Esophagus (tissue), 2 donors: ENCODE data around the gene ITPRIPL2. TPM values are rescaled to one million over a fixed set of nuclear protein-coding genes. Genes with fewer than 3 reads are reported as not detected.

Source experiments
- H3K27ac ChIP-seq, 2 donors: one replicate each; pipeline ENCODE4 v1.5.1; 2013; ENCODE audit warnings: low read depth in 2 of 2, mild to moderate bottlenecking in 2 of 2, inconsistent platforms in 1 of 2, low read length in 1 of 2, moderate library complexity in 1 of 2
- H3K27me3 ChIP-seq, 2 donors: one replicate each; pipeline ENCODE4 v1.6.1; 2013; ENCODE audit warnings: low read length in 2 of 2, control low read depth in 1 of 2, mild to moderate bottlenecking in 1 of 2; ENCODE audit not compliant: insufficient read depth in 2 of 2, control insufficient read depth in 1 of 2
- H3K36me3 ChIP-seq, 2 donors: one replicate each; pipeline ENCODE4 v1.6.1; 2013; ENCODE audit warnings: low read length in 1 of 2; ENCODE audit not compliant: control insufficient read depth in 2 of 2, insufficient read depth in 2 of 2
- H3K4me1 ChIP-seq, 2 donors: one replicate each; pipeline ENCODE4 v1.6.1; 2013; ENCODE audit warnings: low read length in 1 of 2; ENCODE audit not compliant: control insufficient read depth in 2 of 2, insufficient read depth in 2 of 2
- H3K4me3 ChIP-seq, 2 donors: one replicate each; pipeline ENCODE4 v1.5.1; 2013; ENCODE audit warnings: low read length in 2 of 2, mild to moderate bottlenecking in 2 of 2, low read depth in 1 of 2, moderate library complexity in 1 of 2
- H3K9me3 ChIP-seq, 2 donors: one replicate each; pipeline ENCODE4 v1.6.1; 2013; ENCODE audit warnings: mild to moderate bottlenecking in 2 of 2, low read depth in 1 of 2, low read length in 1 of 2, moderate library complexity in 1 of 2; ENCODE audit not compliant: control insufficient read depth in 2 of 2, insufficient read depth in 1 of 2
- WGBS, 2 donors: extraction: QIAGEN DNeasy Blood & Tissue Kit; methylation state at CpG; one replicate each; pipeline ENCODE4 v1.1.7; 2013; 5-methylcytosine and 5-hydroxymethylcytosine counted together
- polyA plus RNA-seq, 2 donors: library from polyadenylated mRNA; stranded (reverse); fragments of 200-250 nt; gene quantifications; one replicate each; pipeline ENCODE4 v1.2.3, GENCODE V29; 2013
- donor health status: healthy with polysubstance abuse.
- donor health status: Bipolar disorder and iron deficiency.

Gene ITPRIPL2
- polyA plus RNA-seq, 2 donors: 10.5 to 13.3 TPM

DNA sequence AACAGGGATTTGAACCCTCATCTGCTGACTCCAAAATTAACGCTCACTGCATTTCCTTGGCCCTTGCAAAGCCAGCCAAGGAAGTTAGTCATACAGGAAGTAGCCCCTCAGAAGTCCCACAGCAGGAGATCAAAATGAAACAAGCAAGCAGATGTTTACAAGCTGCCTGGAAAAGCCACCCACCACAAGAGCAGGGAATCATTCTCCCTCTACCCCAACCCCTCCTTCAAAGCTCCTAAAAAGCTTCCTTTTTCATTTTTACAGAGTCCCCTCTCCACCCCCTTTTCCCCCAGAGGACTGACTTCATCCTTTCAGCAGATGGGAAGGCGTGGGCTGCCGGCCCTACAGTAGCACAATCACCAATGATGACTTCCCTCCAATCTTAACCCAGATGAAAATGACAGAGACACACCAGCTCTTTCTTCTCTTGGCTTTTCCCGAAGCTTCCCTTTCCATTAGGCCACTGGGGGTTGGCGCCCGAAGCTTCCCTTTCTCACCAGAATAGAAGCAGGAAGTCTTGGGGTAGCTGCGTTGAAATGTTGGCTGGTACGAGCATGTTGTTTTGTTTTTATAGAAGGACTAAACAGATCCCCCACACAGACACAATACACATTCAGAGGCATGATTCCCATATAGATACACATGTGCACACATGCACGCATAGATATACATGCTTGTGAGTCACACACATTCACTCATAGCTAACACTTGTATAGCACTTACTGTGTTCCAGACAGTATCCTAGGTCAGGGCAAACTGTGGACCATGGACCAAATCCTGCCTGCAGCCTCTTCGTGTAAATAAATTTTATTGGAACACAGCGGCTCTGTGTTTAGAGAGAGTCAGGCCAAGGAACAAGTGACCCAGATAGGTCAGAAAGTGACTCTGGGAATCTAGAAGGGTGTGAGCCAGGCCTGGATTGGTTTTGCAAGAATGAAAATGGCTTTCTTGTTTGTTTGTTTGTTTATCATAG lies 17.4 kb downstream of the ITPRIPL2 start:
- Histone ChIP-seq H3K4me1 (peaks cover 0 to 8% of the 10 kb centered on the region in 2 donors), H3K4me3 (no peak overlapping the region), H3K36me3 (no peaks in the 10 kb centered on the region), H3K27ac (peak overlapping the region; percentile 50 to 84), H3K27me3 (no peaks in the 10 kb centered on the region), H3K9me3 (peaks cover 0 to 3% of the 10 kb centered on the region in 2 donors)
- WGBS, 2 donors: 44 to 47% methylated on average over 11 of the region's 11 CpGs

DNA sequence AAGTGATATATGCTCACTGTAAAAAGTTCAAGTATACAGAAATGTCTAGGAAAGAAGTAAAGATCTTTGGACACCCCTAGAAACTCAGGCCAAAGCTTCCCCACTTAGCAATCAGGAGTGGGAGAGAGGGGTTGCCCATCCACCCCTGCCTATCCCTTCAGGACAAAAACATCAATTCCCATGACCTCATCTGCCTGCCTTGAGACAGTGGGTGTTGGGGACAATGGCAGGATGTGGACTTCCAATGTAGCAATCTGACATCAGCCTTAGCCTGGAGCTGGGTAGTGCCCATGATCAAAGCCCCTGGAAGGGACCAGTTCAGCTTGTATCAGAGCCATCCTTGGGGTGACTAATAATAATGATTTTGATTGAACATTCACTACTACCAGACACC lies 18.1 kb downstream of the ITPRIPL2 start:
- Histone ChIP-seq H3K4me3 (no peak overlapping the region), H3K27me3 (no peaks in the 10 kb centered on the region), H3K27ac (peak overlapping the region; percentile 50 to 84), H3K4me1 (peaks cover 0 to 12% of the 10 kb centered on the region in 2 donors), H3K9me3 (no peaks in the 10 kb centered on the region), H3K36me3 (no peaks in the 10 kb centered on the region)

DNA sequence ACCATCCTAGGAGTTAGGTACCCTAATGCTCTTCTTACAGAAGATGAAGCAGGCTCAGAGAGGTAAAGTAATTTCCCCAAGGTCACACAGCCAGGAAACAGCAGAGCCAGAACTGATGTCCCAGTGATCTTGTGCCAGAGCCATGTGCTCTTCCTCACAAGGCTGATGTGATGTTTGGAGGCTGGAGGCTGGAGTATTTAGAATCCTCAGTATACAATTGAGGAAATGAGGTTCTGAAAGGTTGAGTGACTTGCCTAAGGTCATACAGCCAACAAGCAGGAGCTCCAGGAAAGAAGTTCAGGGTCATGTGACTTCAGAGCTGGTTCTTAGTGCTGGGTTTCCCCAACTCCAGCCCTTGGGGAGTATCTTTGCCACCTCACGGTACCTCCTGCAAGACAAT lies 18.5 kb downstream of the ITPRIPL2 start:
- Histone ChIP-seq H3K27ac (peak overlapping the region; percentile 30 to 83), H3K4me1 (peaks cover 0 to 14% of the 10 kb centered on the region in 2 donors)

DNA sequence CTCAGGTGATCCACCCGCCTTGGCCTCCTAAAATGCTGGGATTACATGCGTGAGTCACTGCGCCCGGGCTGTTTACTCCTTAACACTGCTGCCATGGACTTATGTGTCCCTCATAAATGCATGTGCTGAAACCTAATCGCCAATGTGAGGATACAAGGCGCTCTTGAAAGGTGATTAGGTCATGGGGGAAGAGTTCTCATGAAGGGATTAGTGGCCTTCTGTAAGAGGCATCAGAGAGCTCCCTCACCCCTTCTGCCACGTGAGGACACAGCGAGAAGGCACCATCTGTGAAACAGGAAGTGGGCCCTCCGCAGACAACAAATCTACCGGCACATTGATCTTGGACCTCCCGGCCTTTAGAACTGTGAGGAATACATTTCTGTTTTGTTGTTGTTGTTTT lies 19.1 kb downstream of the ITPRIPL2 start:
- H3K27ac ChIP-seq: peak overlapping the region; percentile 30 to 83
- H3K4me3 ChIP-seq: no peak overlapping the region
- no peaks in the 10 kb centered on the region for H3K9me3 ChIP-seq
- WGBS, 2 donors: 73 to 82% methylated on average over 11 of the region's 11 CpGs
- peaks cover 0 to 16% of the 10 kb centered on the region in 2 donors for H3K4me1 ChIP-seq
- no peaks in the 10 kb centered on the region for H3K36me3 ChIP-seq
- H3K27me3 ChIP-seq: no peaks in the 10 kb centered on the region

More for the DNA sequence above, 18.5 kb downstream of the ITPRIPL2 start:
- H3K36me3 ChIP-seq: no peaks in the 10 kb centered on the region
- WGBS, 2 donors: 55 to 62% methylated on average over 1 of the region's 1 CpG
- H3K9me3 ChIP-seq: no peaks in the 10 kb centered on the region
- H3K4me3 ChIP-seq: no peak overlapping the region
- no peaks in the 10 kb centered on the region for H3K27me3 ChIP-seq

DNA sequence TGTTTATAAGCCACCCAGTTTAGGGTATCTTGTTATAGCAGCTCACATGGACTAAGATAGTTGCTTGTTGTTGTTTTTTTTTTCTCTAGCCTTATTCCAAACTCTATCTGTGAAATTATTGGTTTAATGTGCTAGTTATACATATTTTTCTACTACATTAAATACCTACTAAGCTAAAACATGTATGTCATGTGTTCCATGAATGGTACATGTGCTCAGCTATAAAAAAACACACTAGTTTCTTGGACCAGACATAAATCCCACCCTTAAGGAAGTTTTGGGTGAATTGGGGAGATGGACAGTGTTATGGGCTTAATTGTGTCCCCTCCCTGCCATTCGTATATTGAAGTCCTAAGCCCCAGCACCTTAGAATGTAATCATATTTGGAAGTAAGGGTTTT lies 19.8 kb downstream of the ITPRIPL2 start:
- H3K9me3 ChIP-seq: no peaks in the 10 kb centered on the region
- 88 to 91% methylated on average over 1 of the region's 1 CpG for WGBS, 2 donors
- H3K27me3 ChIP-seq: no peaks in the 10 kb centered on the region
- no peak overlapping the region for H3K4me3 ChIP-seq
- peaks cover 0 to 16% of the 10 kb centered on the region in 2 donors for H3K4me1 ChIP-seq
- peak overlapping the region in 1 of 2 donors; percentile 46 for H3K27ac ChIP-seq
- H3K36me3 ChIP-seq: no peaks in the 10 kb centered on the region

DNA sequence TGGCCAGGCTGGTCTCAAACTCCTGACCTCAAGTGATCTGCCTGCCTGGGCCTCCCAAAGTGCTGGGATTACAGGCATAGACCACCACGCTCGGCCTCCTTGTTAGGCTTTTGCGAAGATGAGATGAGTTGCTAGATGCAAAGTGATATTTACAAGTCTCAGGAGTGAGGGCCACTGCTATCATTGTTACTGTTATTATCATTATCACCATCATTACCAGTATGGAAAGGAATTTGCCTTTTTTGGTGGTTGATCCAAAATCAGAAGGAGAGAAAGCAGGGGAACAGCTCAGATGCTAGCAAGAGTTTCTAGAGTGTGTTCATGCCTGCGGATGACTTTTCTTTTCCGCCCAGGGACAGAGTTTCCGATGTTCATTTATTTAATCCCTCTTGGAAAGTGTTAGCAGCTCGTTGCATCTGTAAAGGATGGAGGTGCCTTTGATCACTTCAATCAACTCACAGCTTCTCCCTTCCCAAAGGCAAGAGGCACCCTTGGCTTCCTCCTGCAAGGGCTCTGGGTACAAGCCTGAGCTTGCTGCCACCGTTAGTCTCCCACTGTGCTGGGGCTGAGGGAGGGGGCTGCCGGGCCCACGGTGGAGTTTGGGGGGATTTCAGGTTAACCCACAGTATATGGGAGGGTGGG lies 21.6 kb downstream of the ITPRIPL2 start:
- Histone ChIP-seq H3K27me3 (no peaks in the 10 kb centered on the region), H3K4me3 (no peak overlapping the region), H3K4me1 (peaks cover 0 to 20% of the 10 kb centered on the region in 2 donors), H3K9me3 (no peaks in the 10 kb centered on the region), H3K36me3 (no peaks in the 10 kb centered on the region), H3K27ac (peak overlapping the region; percentile 80 to 91)
- WGBS, 2 donors: 47 to 53% methylated on average over 10 of the region's 10 CpGs

DNA sequence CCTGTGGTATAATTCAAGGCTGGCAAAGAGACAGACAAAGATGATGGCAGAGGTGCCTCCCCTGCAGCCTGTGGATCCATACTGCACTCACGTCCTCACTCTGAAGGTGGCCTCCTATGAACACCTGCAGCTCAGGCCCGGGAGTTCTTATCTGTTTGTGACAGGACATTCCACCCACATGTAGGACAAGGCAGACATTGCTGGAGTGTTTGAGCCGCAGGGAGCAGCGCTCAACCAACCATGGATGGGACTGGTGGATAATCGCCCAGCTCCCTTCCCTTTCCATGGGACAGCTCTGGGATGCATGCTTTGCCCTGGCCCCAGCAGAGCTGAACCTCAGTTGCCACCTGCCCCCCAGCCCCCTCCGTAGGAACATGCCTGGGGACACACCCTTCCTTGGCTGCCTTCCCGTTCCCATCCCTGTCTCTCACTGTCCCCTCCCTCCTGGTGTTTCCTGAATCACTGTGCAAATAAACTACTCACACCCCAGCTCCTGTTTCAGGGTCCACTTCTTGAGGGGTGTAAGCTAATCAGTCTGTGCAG lies 22.2 kb downstream of the ITPRIPL2 start:
- peaks cover 0 to 20% of the 10 kb centered on the region in 2 donors for H3K4me1 ChIP-seq

DNA sequence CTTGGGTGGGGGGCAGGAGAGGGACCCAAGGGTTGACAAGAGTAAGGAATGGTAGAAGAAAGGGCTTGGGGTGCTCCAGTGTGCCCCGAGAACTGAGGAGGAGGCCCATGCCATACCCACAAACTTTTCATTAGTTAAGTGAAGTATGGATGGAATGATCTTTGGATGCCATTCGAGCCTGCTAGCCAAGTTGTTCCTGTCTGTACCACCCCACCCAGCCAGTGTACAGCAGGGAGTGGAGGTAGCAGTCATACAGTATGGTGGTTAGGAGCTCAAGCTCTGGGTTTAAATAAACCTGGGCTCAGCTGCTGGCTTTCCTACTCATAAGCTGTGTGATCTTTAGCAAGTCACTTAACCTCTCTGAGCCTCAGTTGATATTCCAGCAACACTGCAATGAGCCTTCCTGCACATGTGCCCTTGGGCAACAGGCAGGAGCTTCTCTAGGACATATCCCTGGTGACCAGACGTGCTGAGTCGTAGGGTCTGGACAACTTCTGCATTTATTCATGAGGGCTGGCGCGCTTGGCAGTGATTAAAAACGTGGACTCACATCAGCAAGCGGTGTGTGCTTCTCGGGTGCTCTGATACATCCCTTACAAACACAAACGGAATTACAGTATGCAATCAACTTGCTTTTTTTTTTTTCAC lies 22.9 kb downstream of the ITPRIPL2 start:
- WGBS, 2 donors: 31 to 40% methylated on average over 10 of the region's 10 CpGs
- Histone ChIP-seq H3K4me3 (no peak overlapping the region), H3K27ac (peak overlapping the region; percentile 80 to 91), H3K4me1 (peaks cover 0 to 20% of the 10 kb centered on the region in 2 donors), H3K36me3 (no peaks in the 10 kb centered on the region), H3K27me3 (no peaks in the 10 kb centered on the region), H3K9me3 (no peaks in the 10 kb centered on the region)

More for the DNA sequence above, 22.2 kb downstream of the ITPRIPL2 start:
- Histone ChIP-seq H3K9me3 (no peaks in the 10 kb centered on the region), H3K4me3 (no peak overlapping the region), H3K27me3 (no peaks in the 10 kb centered on the region), H3K36me3 (no peaks in the 10 kb centered on the region), H3K27ac (peak overlapping the region; percentile 80 to 91)
- 25 to 39% methylated on average over 6 to 7 of the region's 7 CpGs for WGBS, 2 donors
